Dermis blood vessel endothelial cell (primary cell): ENCODE results near the gene TNFRSF19. TPM values are rescaled to one million over a fixed set of nuclear protein-coding genes. Genes with fewer than 3 reads are reported as not detected.

ENCODE experiments used
- DNase-seq: peaks from one replicate; pipeline ENCODE4 v3.0.0; 2010
- total RNA-seq: library from RNA; depleted of rRNA; stranded (reverse); fragments of >200 nt; gene quantifications from 2 replicates; pipeline ENCODE4 v1.2.3, GENCODE V29; 2014

The TNFRSF19 gene
- total RNA-seq, 1 donor from 2014 or later, result 0.17 TPM

DNA sequence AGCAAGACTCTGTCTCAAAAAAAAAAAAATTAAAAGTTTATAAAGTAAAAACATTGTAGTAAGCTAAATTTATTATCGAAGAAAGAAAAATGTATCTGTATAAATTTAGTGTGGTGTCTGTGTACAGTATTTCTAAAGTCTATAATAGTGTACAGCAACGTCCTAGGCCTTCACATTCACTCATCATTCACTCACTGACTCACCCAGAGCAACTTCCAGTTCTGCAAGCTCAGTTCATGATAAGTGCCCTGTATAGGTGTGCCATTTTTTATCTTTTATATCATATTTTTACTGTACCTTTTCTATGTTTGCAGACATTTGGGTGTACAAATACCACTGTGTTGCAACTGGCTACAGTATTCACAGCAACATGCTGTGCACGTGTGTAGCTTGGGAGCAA, 118.1 kb downstream of the TNFRSF19 start:
- DNase-seq, result no peak

GRCh38 chr13:23690668-23691067, 120.5 kb downstream of the TNFRSF19 start:
- DNase-seq, result no peak

GRCh38 chr13:23692816-23693215, 122.6 kb downstream of the TNFRSF19 start:
- no peak for DNase-seq

- DNase-seq, result no peak
These were observed 125.0 kb downstream of the TNFRSF19 start for GRCh38 chr13:23695196-23695595.

DNA sequence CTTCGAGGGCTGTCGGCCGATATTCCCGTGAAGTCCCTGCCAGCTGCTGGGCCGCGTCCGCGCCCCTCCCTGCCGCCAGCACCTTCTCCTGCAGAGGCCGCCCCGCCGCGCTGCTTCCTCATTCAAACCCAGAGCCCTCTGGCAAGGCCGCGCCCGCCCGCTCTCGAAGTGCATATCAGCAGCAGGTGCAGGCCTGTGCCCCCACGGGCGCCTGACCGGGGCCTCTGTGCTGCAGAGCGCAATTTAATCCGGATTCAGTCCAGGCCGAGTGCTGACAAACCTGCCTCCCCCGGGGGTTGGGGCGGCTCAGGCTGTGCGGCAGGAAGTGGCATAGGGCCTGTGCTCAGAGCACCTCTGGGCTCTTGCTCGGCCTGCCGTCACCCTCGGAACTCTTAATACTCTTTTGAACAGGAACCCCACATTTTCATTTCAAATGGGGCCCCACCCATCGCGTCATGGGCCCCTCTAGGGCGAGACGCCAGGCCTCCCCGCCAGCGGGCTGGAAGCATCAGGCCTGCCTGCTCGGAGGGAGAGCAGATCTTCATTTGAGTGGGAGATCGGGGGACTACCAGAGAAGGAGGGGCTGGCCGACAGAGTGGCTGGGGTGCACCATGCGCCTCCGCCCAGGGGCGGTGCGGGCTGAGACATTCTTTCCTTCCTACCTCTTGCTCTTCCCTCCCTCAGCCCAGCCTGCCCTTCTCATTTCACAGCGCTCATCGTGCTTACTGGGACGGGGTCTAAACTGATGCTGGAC, 125.7 kb downstream of the TNFRSF19 start:
- DNase-seq, result no peak

- no peak for DNase-seq
These were observed 126.4 kb downstream of the TNFRSF19 start for GRCh38 chr13:23696610-23697009.

DNA sequence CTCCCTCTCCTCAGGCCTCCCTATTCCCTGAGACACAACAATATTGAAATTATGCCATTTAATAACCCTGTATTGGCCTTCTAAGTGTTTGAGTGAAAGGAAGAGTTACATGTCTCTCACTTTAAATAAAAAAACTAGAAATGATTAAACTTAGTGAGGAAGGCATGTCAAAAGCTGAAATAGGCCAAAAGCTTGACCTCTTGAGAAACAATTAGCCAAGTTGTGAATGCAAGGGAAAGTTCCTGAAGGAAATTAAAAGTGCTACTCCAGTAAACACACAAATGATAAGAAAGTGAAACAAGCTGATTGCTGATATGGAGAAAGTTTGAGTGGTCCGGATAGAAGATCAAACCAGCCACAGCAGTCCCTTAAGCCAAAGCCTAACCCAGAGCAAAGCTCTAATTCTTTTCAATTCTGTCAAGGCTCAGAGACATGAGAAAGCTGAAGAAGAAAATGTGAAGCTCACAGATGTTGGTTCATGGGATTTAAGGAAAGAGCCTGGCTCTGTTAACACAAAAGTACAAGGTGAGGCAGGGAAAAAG, 127.6 kb downstream of the TNFRSF19 start:
- no peak for DNase-seq

DNA sequence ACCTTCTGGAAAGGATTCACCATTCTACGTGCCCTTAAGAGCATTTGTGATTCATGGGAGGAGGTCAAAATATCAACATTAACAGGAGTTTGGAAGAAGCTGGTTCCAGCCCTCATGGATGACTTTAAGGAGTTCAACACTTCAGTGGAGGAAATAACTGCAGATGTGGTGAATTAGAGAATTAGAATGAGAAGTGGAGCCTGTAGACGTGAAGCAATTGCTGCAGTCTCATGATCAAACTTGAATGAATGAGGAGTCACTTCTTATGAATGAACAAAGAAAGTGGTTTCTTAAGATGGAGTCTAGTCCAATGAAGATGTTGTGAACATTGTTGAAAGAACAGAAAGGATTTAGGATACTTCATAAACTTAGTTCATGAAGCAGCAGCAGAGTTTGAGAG, 129.1 kb downstream of the TNFRSF19 start:
- DNase-seq, result no peak

- no peak for DNase-seq
These were observed 131.0 kb downstream of the TNFRSF19 start for GRCh38 chr13:23701186-23701585.

DNA sequence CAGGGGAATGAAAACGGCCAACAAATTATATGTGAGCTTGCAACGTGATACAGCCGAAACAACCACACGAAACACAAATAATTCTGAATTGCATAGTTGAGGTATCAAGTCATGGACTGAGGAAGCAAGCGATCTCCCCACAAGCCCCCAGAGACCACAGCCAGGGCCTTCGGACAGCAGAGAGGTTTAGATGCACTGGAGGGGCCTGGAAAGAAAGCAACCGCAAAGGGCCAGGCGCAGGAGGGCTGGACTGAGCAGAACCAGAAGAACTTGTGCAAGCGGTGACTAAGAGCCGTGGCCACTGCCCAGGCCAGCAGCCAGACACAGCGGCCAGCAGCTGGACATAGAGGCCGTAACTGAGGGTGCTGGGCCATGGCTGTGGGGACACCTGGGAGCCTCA, 131.4 kb downstream of the TNFRSF19 start:
- DNase-seq, result no peak

GRCh38 chr13:23703246-23703860, 133.1 kb downstream of the TNFRSF19 start:
- peak; percentile 47 for DNase-seq

- no peak for DNase-seq
These were observed 135.4 kb downstream of the TNFRSF19 start for GRCh38 chr13:23705583-23705982.

DNA sequence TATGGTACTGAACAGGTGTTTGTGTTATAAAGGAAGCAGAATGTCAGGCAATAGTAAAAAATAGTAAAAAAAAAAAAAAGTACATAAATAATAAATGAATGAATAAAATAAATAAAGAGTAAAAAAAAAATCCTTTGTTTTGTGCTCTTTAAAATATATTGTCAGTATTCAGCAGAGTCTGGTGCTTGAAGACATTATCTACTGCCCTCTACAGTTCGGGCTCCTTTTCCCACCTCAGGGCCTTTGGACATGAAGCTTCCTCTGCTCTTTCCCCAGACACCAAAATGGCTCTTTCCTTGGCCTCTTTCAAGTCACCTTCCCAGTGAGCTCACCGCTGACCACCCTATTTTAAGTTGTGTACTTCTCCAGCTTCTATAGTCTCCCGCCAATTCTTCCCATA, 137.5 kb downstream of the TNFRSF19 start:
- peak; percentile 52 for DNase-seq

DNA sequence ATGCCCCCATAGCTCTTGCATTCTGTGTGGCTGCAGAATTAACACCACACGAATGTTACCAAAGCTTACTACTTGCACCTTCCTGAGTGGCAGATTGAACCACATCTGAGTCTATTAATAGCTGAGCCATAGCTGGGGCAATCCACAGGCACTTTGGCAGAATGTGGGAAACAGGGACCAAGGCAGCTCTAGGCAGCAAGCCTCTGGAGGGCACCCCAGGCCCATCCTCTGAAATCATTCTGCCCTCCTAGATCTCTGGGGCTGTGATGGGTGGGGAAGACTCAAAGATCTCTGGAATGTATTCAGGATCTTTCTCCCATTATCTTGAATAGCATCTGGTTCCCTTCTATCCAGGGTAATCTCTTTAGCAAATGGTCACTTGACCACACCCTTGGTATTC, 139.3 kb downstream of the TNFRSF19 start:
- no peak for DNase-seq

GRCh38 chr13:23710366-23710765, 140.2 kb downstream of the TNFRSF19 start:
- no peak for DNase-seq

GRCh38 chr13:23711355-23711754, 141.1 kb downstream of the TNFRSF19 start:
- no peak for DNase-seq

DNA sequence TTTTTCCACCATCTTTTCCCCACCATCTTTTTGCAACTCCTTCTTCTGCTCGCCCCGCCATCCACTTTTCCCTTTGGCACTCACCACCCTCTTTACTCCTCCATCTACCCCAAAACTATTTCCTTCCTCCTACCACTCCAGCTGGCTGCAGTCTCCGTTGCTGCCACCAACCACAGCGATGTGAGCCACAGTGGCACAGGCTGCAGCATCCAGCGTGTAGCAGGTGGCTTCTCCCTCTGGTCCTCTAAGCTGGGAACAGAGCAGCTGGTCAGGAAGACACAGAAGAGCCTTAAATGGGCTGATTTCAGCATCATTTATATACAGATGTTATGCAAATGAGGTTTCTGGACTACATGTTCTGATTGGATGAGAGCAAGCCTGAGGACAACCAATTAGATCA, 144.5 kb downstream of the TNFRSF19 start:
- no peak for DNase-seq

GRCh38 chr13:23715092-23715761, 145.0 kb downstream of the TNFRSF19 start:
- DNase-seq, result no peak

GRCh38 chr13:23715762-23716235, 145.6 kb downstream of the TNFRSF19 start:
- DNase-seq, result peak; percentile 47

DNA sequence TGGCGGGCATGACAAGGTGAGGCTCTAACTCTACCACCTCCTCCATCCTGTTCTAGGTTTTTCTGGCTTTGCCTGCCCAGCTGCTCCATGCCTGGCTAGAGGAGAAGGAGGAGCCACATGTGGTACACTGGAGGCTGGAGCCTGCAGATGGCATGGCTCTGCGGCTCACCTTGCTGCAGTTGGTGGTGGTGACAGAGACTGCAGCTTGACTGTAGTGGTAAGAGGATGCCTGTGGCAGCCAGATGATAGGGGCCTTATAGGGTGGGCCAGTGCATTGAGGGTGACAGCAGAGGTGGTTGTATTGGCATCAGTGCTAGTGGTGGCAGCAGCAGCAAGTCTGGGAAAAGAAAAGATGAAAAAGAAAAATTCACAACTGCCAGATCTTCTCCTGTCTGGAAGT, 146.2 kb downstream of the TNFRSF19 start:
- no peak for DNase-seq

DNA sequence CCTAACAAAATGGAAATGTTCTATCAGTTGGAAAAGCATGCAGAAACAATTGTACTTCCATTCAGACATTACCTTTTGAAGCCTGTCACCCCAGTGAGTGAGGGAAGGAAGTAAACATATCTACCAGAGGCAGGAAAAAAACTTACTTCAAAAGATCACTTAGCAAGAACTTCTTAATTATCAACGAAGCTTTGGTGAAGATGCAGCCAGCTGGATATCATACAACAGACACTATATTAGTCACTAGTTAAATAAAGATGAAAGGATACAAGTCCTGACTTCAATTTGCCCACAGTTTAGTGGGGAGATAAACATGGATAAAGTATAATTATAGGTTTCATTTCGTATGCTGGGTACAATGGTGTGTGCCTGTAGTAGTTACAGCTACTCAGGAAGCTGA, 148.8 kb downstream of the TNFRSF19 start:
- DNase-seq, result no peak

GRCh38 chr13:23722726-23723453, 152.7 kb downstream of the TNFRSF19 start:
- no peak for DNase-seq

DNA sequence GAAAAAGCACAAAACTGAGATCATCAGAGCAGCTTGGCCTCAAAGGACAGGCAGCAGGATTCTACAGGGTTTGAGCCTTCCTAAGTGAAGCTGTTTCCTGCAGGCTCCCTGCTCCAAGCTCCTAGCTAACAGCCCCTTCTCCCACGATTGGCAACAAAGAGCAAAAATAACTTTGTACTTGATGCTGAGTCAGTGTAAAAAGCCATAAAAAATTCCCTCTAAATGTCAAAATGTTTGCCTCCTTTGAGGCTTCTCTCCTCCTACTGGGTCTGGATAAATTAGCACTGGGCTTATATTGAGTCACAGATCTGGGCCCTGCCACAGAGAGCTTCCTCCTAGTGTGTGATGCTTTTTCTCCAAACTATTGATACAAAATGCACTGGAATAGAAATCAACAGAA, 153.3 kb downstream of the TNFRSF19 start:
- no peak for DNase-seq
